Body of pancreas (tissue), 4 donors: ENCODE measurements around the gene CNGB1. TPM values are rescaled to one million over a fixed set of nuclear protein-coding genes. Genes with fewer than 3 reads are reported as not detected.
"Not testable (repeated sequence)": the region's sequence is repeated elsewhere in the genome, so short reads cannot be mapped to it uniquely, and the experiment has no call there.

Experiments
- ATAC-seq: fragments of 150-250 bp; one replicate; pipeline ENCODE4 v1.9.1; 2016
- DNase-seq, 4 donors: peaks; one replicate each; pipeline ENCODE4 v3.0.0-alpha.2; 2019
- H3K27ac ChIP-seq, 4 donors: fragments of 200-600 bp; sonication (generic); 1 replicate in 3 of 4; 2 replicates in 1 of 4; pipeline versions ENCODE4 v1.5.1 to v1.6.1; 2016 to 2019; ENCODE audit warnings: mild to moderate bottlenecking in 1 of 4, mixed read lengths in 1 of 4, moderate library complexity in 1 of 4
- H3K27me3 ChIP-seq, 2 donors: fragments of 200-600 bp; sonication (generic); one replicate each; pipeline ENCODE4 v1.6.0; 2016; ENCODE audit warnings: mild to moderate bottlenecking in 1 of 2
- H3K36me3 ChIP-seq, 2 donors: fragments of 200-600 bp; sonication (generic); replicated peaks in 1 of 2; 2 replicates each; pipeline ENCODE4 v1.5.1; 2016; ENCODE audit warnings: low read depth in 2 of 2; ENCODE audit not compliant: insufficient read depth in 1 of 2
- H3K4me1 ChIP-seq: fragments of 200-600 bp; sonication (generic); one replicate; pipeline ENCODE4 v1.6.0; 2016
- H3K4me3 ChIP-seq, 2 donors: fragments of 200-600 bp; sonication (generic); 1 replicate in 1 of 2; 2 replicates in 1 of 2; pipeline ENCODE4 v1.5.1; 2016 to 2019
- H3K9me3 ChIP-seq, 3 donors: fragments of 200-600 bp; sonication (generic); 1 replicate in 2 of 3; 2 replicates in 1 of 3; pipeline ENCODE4 v1.5.1; 2016
- POLR2A ChIP-seq, 3 donors: fragments of 450-650 bp; IDR thresholded peaks; one replicate each; pipeline ENCODE4 v1.6.1; 2016; ENCODE audit warnings: antibody characterized with exemption in 3 of 3, mild to moderate bottlenecking in 2 of 3
- WGBS, 2 donors: methylation state at CpG; one replicate each; pipeline ENCODE4 v1.1.5; 2017; 5-methylcytosine and 5-hydroxymethylcytosine counted together
- intact Hi-C: fragments of 100-400 bp; cut with DNase I; formaldehyde crosslinking; loops from one replicate; pipeline ENCODE4 v1.15.1; 2023
- total RNA-seq, 2 donors: library from RNA; depleted of rRNA; stranded (reverse); fragments of >200 nt; gene quantifications; one replicate each; pipeline ENCODE4 v1.1.0, GENCODE V29; 2016
- TF ChIP-seq, protein P1 (sequence below), 7 experiments: fragments of 450-650 bp in 4 of 7; fragments of 200-600 bp in 3 of 7; sonication (generic) in 3 of 7; IDR thresholded peaks; one replicate each; pipeline ENCODE4 v1.5.1; 2016 to 2019; ENCODE audit warnings: antibody characterized with exemption in 7 of 7

The CNGB1 gene
- total RNA-seq, 2 donors from 2014 or later: not detected

DNA sequence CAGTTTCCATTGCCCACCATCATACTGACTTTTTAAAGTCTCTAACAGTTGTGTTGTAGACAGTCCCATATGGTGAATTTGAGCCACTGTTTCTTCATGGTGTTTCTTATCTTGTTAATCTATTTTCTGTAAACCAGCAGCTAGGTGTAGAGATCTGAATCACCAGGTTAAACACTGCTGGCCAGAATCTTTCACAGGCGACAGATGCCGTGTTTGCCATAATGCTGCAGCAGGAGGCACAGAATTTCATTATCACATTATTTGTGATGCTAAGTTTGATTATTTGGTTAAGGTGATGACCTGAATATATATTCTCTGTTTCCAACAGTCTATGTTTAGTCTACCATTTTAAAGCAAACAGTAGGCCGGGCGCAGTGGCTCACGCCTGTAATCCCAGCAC is 11.5 kb upstream of the CNGB1 start:
- no peaks in the 10 kb centered on the region for H3K36me3 ChIP-seq
- intact Hi-C loops: no loop called here
- H3K27ac ChIP-seq: no peak overlapping the region
- TF ChIP-seq, protein P1, sequence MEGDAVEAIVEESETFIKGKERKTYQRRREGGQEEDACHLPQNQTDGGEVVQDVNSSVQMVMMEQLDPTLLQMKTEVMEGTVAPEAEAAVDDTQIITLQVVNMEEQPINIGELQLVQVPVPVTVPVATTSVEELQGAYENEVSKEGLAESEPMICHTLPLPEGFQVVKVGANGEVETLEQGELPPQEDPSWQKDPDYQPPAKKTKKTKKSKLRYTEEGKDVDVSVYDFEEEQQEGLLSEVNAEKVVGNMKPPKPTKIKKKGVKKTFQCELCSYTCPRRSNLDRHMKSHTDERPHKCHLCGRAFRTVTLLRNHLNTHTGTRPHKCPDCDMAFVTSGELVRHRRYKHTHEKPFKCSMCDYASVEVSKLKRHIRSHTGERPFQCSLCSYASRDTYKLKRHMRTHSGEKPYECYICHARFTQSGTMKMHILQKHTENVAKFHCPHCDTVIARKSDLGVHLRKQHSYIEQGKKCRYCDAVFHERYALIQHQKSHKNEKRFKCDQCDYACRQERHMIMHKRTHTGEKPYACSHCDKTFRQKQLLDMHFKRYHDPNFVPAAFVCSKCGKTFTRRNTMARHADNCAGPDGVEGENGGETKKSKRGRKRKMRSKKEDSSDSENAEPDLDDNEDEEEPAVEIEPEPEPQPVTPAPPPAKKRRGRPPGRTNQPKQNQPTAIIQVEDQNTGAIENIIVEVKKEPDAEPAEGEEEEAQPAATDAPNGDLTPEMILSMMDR (IDR thresholded peaks at IDR 0.05): no peak
- no peak for TF ChIP-seq POLR2A (IDR thresholded peaks at IDR 0.05)
- no peak for ATAC-seq
- no peaks in the 10 kb centered on the region for H3K9me3 ChIP-seq
- 89 to 94% methylated on average over 5 of the region's 5 CpGs for WGBS, 2 donors
- H3K27me3 ChIP-seq: no peaks in the 10 kb centered on the region
- peak in 1 of 4 donors; percentile 1 for DNase-seq
- H3K4me3 ChIP-seq: no peak overlapping the region
- H3K4me1 ChIP-seq: peaks cover 9% of the 10 kb centered on the region

DNA sequence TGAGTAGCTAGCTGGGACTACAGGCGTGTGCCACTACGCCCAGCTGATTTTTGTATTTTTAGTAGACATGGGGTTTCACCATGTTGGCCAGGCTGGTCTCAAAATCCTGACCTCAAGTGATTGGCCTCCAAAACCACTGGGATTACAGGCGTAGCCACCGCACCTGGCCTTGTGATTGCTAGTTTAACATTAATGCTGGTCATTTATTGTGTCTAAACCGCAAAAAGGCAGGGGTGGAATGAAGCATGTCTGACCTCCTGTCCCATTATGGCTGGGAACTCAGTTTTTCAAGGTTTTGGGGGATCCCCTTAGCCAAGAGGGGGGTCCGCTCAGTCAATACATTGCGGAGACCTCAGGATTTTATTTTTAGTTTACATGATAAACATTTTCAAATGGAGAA is 10.7 kb upstream of the CNGB1 start:
- Histone ChIP-seq H3K4me3 (no peak overlapping the region), H3K4me1 (peaks cover 9% of the 10 kb centered on the region), H3K9me3 (no peaks in the 10 kb centered on the region), H3K27me3 (no peaks in the 10 kb centered on the region), H3K27ac (no peak overlapping the region), H3K36me3 (no peaks in the 10 kb centered on the region)
- TF ChIP-seq, protein P1 (IDR thresholded peaks at IDR 0.05): no peak
- TF ChIP-seq POLR2A (IDR thresholded peaks at IDR 0.05): no peak
- DNase-seq (peak in 1 of 4 donors; percentile 1), ATAC-seq (no peak)
- WGBS, 2 donors: 85 to 93% methylated on average over 6 to 7 of the region's 7 CpGs
- intact Hi-C loops: no loop called here

- DNase-seq (no peak), ATAC-seq (no peak)
- Histone ChIP-seq H3K36me3 (no peaks in the 10 kb centered on the region), H3K4me1 (peaks cover 1% of the 10 kb centered on the region), H3K27me3 (no peaks in the 10 kb centered on the region), H3K9me3 (no peaks in the 10 kb centered on the region), H3K4me3 (no peak overlapping the region), H3K27ac (no peak overlapping the region)
- WGBS, 2 donors: 85 to 87% methylated on average over 11 of the region's 11 CpGs
- TF ChIP-seq, protein P1 (IDR thresholded peaks at IDR 0.05): no peak
- no peak for TF ChIP-seq POLR2A (IDR thresholded peaks at IDR 0.05)
- intact Hi-C loops: no loop called here
Measured at GRCh38 chr16:57979006-57979585, 8.2 kb upstream of the CNGB1 start.

- H3K27me3 ChIP-seq, H3K9me3 ChIP-seq, DNase-seq, H3K4me1 ChIP-seq, intact Hi-C loops, H3K4me3 ChIP-seq, H3K27ac ChIP-seq, ATAC-seq, H3K36me3 ChIP-seq: not testable (repeated sequence)
- 90 to 95% methylated on average over 2 of the region's 2 CpGs for WGBS, 2 donors
Measured at GRCh38 chr16:57978070-57978465, 7.1 kb upstream of the CNGB1 start.

DNA sequence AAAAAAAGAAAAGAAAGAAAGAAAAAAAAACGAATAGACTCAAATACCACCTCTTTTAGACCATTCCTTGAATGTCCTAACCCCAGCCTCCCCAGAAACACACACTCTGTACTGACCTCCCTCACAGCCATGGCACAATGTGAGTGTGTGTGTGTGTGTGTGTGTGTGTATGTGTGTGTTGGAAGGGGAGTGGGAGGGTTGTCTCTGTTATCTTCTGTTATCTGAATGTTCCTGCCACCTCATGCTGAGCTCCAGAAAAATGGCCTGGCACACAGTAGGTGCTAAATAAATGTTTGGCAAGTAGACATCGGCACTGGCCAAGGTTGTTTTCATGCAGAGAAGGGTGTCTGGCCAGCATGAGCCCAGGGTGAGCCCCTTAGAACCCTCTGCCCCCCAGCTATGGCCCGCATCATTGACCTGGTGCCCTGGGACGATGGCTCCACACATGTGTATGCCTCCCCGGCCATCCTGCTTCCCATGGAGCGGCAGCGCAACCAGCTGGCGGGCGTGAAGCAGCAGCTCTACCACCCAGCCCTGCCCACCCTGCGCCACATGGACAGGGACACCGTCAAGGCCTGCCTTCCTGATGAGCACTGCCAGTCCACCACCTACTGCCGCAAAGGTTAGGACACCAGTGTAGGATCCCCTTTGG is 6.6 kb upstream of the CNGB1 start:
- TF ChIP-seq, protein P1 (IDR thresholded peaks at IDR 0.05): no peak
- TF ChIP-seq POLR2A (IDR thresholded peaks at IDR 0.05): no peak
- ATAC-seq (no peak), DNase-seq (no peak)
- H3K27me3 ChIP-seq: no peaks in the 10 kb centered on the region
- H3K27ac ChIP-seq: no peak overlapping the region
- no peaks in the 10 kb centered on the region for H3K36me3 ChIP-seq
- no peaks in the 10 kb centered on the region for H3K4me1 ChIP-seq
- H3K4me3 ChIP-seq: no peak overlapping the region
- WGBS, 2 donors: 77 to 81% methylated on average over 9 to 11 of the region's 12 CpGs
- intact Hi-C loops: no loop called here
- H3K9me3 ChIP-seq: no peaks in the 10 kb centered on the region
